Measurements from ENCODE around the gene RPS13. TPM values are rescaled to one million over a fixed set of nuclear protein-coding genes. Genes with fewer than 3 reads are reported as not detected.

The RPS13 gene
- total RNA-seq, 4 donors from 2014 or later: 718 to 1,965 (median 1,229) TPM

DNA sequence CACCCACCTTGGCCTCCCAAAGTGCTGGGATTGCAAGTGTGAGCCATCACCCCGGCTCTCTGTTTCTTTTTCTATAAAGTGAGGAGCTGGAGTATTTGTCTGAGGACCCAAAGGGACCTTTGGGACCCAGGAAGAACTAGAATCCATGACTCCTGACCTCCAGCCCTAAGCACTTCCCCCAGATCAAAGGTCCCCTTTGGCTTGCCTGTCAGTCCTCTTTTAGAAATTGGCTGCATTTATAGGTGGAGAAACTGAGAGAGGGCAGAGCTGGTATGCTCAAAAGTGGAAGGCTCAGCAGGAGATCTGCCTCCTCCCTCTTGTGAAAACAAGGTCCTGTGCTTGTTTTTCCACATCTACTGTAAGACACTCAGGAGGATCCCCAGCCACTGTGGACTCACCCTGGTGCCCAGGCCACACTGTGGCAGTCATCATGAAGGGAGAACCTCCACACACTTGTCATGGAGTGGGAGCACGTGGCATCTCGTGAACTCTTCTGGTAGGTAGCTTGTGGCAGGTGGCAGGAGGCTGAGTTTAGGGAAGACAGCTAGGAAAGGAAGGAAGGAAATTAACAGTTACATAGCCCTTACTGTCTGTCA, 50.9 kb downstream of the RPS13 start:
- Histone ChIP-seq H3K27me3 (no peaks in the 10 kb centered on the region), H3K9me3 (no peaks in the 10 kb centered on the region), H3K27ac (no peak overlapping the region), H3K4me3 (no peak overlapping the region), H3K36me3 (peaks cover 0 to 8% of the 10 kb centered on the region in 2 donors), H3K4me1 (no peaks in the 10 kb centered on the region)
- 86% methylated on average over 3 of the region's 3 CpGs; no CpG with 5 or more reads in 1 of the 2 donors for WGBS, 2 donors (ENCODE audit: low coverage in 1 of 2)
- ATAC-seq: no peak
- TF ChIP-seq POLR2AphosphoS5 (IDR thresholded peaks at IDR 0.05) (no peak), EP300 (IDR thresholded peaks at IDR 0.05) (no peak), POLR2A (IDR thresholded peaks at IDR 0.05) (no peak)
- TF ChIP-seq, protein P1, sequence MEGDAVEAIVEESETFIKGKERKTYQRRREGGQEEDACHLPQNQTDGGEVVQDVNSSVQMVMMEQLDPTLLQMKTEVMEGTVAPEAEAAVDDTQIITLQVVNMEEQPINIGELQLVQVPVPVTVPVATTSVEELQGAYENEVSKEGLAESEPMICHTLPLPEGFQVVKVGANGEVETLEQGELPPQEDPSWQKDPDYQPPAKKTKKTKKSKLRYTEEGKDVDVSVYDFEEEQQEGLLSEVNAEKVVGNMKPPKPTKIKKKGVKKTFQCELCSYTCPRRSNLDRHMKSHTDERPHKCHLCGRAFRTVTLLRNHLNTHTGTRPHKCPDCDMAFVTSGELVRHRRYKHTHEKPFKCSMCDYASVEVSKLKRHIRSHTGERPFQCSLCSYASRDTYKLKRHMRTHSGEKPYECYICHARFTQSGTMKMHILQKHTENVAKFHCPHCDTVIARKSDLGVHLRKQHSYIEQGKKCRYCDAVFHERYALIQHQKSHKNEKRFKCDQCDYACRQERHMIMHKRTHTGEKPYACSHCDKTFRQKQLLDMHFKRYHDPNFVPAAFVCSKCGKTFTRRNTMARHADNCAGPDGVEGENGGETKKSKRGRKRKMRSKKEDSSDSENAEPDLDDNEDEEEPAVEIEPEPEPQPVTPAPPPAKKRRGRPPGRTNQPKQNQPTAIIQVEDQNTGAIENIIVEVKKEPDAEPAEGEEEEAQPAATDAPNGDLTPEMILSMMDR (IDR thresholded peaks at IDR 0.05): no peak

DNA sequence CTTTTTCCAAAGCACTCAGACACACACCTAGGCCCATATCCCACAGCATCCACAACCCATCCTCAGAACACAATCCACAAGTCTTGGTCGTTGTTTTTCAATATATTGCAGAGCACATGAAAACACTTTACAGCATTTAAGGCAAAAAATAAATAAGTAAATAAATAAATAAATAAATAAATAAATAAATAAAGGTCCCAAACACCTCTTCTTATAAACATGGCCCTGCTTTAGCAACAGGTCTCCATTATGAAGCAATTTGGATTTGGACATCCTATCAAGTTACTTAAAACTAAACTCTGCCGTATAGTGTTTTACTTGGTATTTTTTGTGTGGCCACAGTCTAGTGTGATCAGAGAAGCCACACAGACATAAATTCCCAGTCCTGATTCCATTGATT, 52.5 kb downstream of the RPS13 start:
- ATAC-seq: no peak
- Histone ChIP-seq H3K36me3 (peaks cover 0 to 8% of the 10 kb centered on the region in 2 donors), H3K4me3 (no peak overlapping the region), H3K27me3 (no peaks in the 10 kb centered on the region), H3K4me1 (no peaks in the 10 kb centered on the region), H3K27ac (no peak overlapping the region), H3K9me3 (no peaks in the 10 kb centered on the region)
- 93 to 94% methylated on average over 2 of the region's 2 CpGs for WGBS, 2 donors (ENCODE audit: low coverage in 1 of 2)
- TF ChIP-seq, protein P1 (IDR thresholded peaks at IDR 0.05): no peak
- TF ChIP-seq EP300 (IDR thresholded peaks at IDR 0.05) (no peak), POLR2A (IDR thresholded peaks at IDR 0.05) (no peak), POLR2AphosphoS5 (IDR thresholded peaks at IDR 0.05) (no peak)

Small RNA genes lying within 50 kb of the gene (small RNA-seq; reads per million reads assigned to genes)
- gene RNU6-593P: 0 reads per million in 4 donors
- 32.8 to 65.2 (median 45.4) reads per million in 4 donors for gene SNORD14A
- gene SNORD14B: 0 reads per million in 4 donors

Other genes with a start within 250 kb of the RPS13 start
- gene PLEKHA7, start 63.3 kb downstream of the RPS13 start, total RNA-seq: 10 to 100 TPM in 3 of 4 donors, 1 to 10 TPM in 1; 8.6 to 13.2 (median 12.2) TPM
- 100 to 1,000 TPM in 1 of 4 donors, 10 to 100 TPM in 3; 68.2 to 104 (median 88.2) TPM for gene PIK3C2A, start 130.3 kb upstream of the RPS13 start, total RNA-seq
- 10 to 100 TPM; 41.1 to 79.5 (median 47.5) TPM for gene NUCB2, start 199.1 kb upstream of the RPS13 start, total RNA-seq

All from gastroesophageal sphincter (tissue), 4 donors.